Skin of body (tissue), 2 donors: ENCODE measurements around the gene GPRIN1. TPM values are rescaled to one million over a fixed set of nuclear protein-coding genes. Genes with fewer than 3 reads are reported as not detected.

Experiments
- small RNA-seq: library from RNA; depleted of rRNA; stranded (forward); fragments of <200 nt; gene quantifications from one replicate; pipeline ENCODE3, GENCODE V24; 2014; ENCODE audit warnings: low replicate concordance
- total RNA-seq: library from RNA; depleted of rRNA; stranded (reverse); fragments of >200 nt; gene quantifications from one replicate; pipeline ENCODE4 v1.2.3, GENCODE V29; 2014

GPRIN1 gene
- total RNA-seq, 1 donor from 2014 or later: 4.8 TPM

Small RNA genes within 50 kb of the gene (small RNA-seq; reads per million reads assigned to genes)
- gene MIR4281: not detected
- not detected for gene RF00019
- not detected for gene RN7SL684P

Other genes with a start within 250 kb of the GPRIN1 start
- gene KIAA1191, start 248.4 kb downstream of the GPRIN1 start, total RNA-seq: 41.9 TPM
- gene ARL10, start 244.7 kb downstream of the GPRIN1 start, total RNA-seq: 12.3 TPM
- gene NOP16, start 221.6 kb downstream of the GPRIN1 start, total RNA-seq: 11.6 TPM
- gene HIGD2A, start 221.4 kb downstream of the GPRIN1 start, total RNA-seq: 69.9 TPM
- 63.0 TPM for gene CLTB, start 193.6 kb downstream of the GPRIN1 start, total RNA-seq
- gene FAF2, start 161.8 kb downstream of the GPRIN1 start, total RNA-seq: 32.4 TPM
- 9.5 TPM for gene RNF44, start 72.8 kb downstream of the GPRIN1 start, total RNA-seq
- gene CDHR2, start 60.8 kb downstream of the GPRIN1 start, total RNA-seq: not detected
- gene SNCB, start 20.4 kb upstream of the GPRIN1 start, total RNA-seq: 0.39 TPM
- gene EIF4E1B, start 20.5 kb upstream of the GPRIN1 start, total RNA-seq: not detected
- gene TSPAN17, start 37.3 kb upstream of the GPRIN1 start, total RNA-seq: 16.6 TPM
- 0.30 TPM for gene UNC5A, start 200.4 kb upstream of the GPRIN1 start, total RNA-seq